Left lung (tissue), 10 donors: Measurements from ENCODE around the gene VRK3. TPM values are rescaled to one million over a fixed set of nuclear protein-coding genes. Genes with fewer than 3 reads are reported as not detected.

Experiments
- ATAC-seq: fragments of 200-7000 bp; cut with Tn5 transposase; one replicate; pipeline ENCODE4 v1.9.1; 2020; ENCODE audit warnings: moderate library complexity
- DNase-seq, 4 donors: peaks; one replicate each; pipeline ENCODE4 v3.0.0-alpha.2; 2013 to 2020
- H3K27ac ChIP-seq, 2 donors: fragments of 200-600 bp; sonication (generic) in 1 of 2; one replicate each; pipeline versions ENCODE4 v1.5.0 to v1.8.0; 2020 to 2021
- H3K27me3 ChIP-seq, 2 donors: fragments of 200-600 bp; sonication (generic) in 1 of 2; one replicate each; pipeline versions ENCODE4 v1.5.0 to v1.8.0; 2020 to 2021
- H3K36me3 ChIP-seq, 2 donors: fragments of 200-600 bp; sonication (generic) in 1 of 2; one replicate each; pipeline versions ENCODE4 v1.5.0 to v1.8.0; 2020 to 2021
- H3K4me1 ChIP-seq, 2 donors: fragments of 200-600 bp; one replicate each; pipeline ENCODE4 v1.8.0; 2021
- H3K4me3 ChIP-seq, 2 donors: fragments of 200-600 bp; sonication (generic) in 1 of 2; one replicate each; pipeline versions ENCODE4 v1.5.0 to v1.8.0; 2020 to 2021; ENCODE audit warnings: mild to moderate bottlenecking in 1 of 2
- H3K9me3 ChIP-seq, 2 donors: fragments of 200-600 bp; sonication (generic) in 1 of 2; one replicate each; pipeline versions ENCODE4 v1.5.0 to v1.8.0; 2020 to 2021
- CTCF ChIP-seq, 2 donors: fragments of 200-600 bp; sonication (generic) in 1 of 2; IDR thresholded peaks; one replicate each; pipeline versions ENCODE4 v1.5.0 to v1.8.0; 2021; ENCODE audit warnings: antibody characterized with exemption in 2 of 2
- intact Hi-C, 2 donors: fragments of 100-400 bp; cut with DNase I; formaldehyde crosslinking; loops; one replicate each; pipeline versions ENCODE4 v1.11.2 to v1.14.2; 2022
- polyA plus RNA-seq, 6 donors: library from polyadenylated mRNA; unstranded; fragments of 120-200 nt; gene quantifications; one replicate each; pipeline ENCODE4 v1.2.1, GENCODE V29; 2013; ENCODE audit not compliant: insufficient read length in 6 of 6
- total RNA-seq, 2 donors: library from RNA; stranded (reverse); fragmentation: NEBNext Ultra II Directional; extraction: Animal tissue kit (Norgen Biotek cat#: 25700); gene quantifications; one replicate each; pipeline ENCODE4 v1.2.1, GENCODE V29; 2021
- donor health status: DM: no; HTN: yes; CAD: no.
- donor health status: DM: no; HTN: no; CAD: no.

VRK3 gene
- total and polyA plus RNA-seq, 8 donors, result 37.5 to 43.4 (median 39.4) TPM

GRCh38 chr19:49933643-49934042 lies 91.5 kb downstream of the VRK3 start:
- H3K4me1 ChIP-seq, result peaks cover 0 to 24% of the 10 kb centered on the region in 2 donors
- intact Hi-C loops, result loop anchor here in 1 of 2 donors (10.0 kb wide), 1 partner anchor 51 kb away; no protein-coding TSS in a partner anchor
- H3K27ac ChIP-seq, result no peak overlapping the region
- H3K27me3 ChIP-seq, result no peaks in the 10 kb centered on the region
- peaks cover 0 to 16% of the 10 kb centered on the region in 2 donors for H3K36me3 ChIP-seq
- TF ChIP-seq CTCF (IDR thresholded peaks at IDR 0.05), result no peak
- no peaks in the 10 kb centered on the region for H3K9me3 ChIP-seq
- DNase-seq (peak in 1 of 4 donors; percentile 37), ATAC-seq (no peak)
- H3K4me3 ChIP-seq, result no peak overlapping the region

GRCh38 chr19:49932731-49933131 lies 92.4 kb downstream of the VRK3 start:
- no peaks in the 10 kb centered on the region for H3K9me3 ChIP-seq
- TF ChIP-seq CTCF (IDR thresholded peaks at IDR 0.05), result no peak
- no peak overlapping the region for H3K4me3 ChIP-seq
- H3K36me3 ChIP-seq, result peaks cover 0 to 18% of the 10 kb centered on the region in 2 donors
- no peak for ATAC-seq
- DNase-seq, result peak in 1 of 4 donors; percentile 75
- intact Hi-C loops, result loop anchor here in 1 of 2 donors (10.0 kb wide), 1 partner anchor 52 kb away; no protein-coding TSS in a partner anchor
- H3K27ac ChIP-seq, result no peak overlapping the region
- H3K27me3 ChIP-seq, result no peaks in the 10 kb centered on the region
- peaks cover 0 to 29% of the 10 kb centered on the region in 2 donors for H3K4me1 ChIP-seq

GRCh38 chr19:49932041-49932451 lies 93.1 kb downstream of the VRK3 start:
- intact Hi-C loops, result loop anchor here in 1 of 2 donors (10.0 kb wide), 1 partner anchor 53 kb away; no protein-coding TSS in a partner anchor
- no peak for TF ChIP-seq CTCF (IDR thresholded peaks at IDR 0.05)
- Histone ChIP-seq H3K4me1 (peaks cover 0 to 29% of the 10 kb centered on the region in 2 donors), H3K27ac (no peak overlapping the region), H3K9me3 (no peaks in the 10 kb centered on the region), H3K36me3 (peaks cover 0 to 25% of the 10 kb centered on the region in 2 donors), H3K27me3 (no peaks in the 10 kb centered on the region), H3K4me3 (no peak overlapping the region)
- no peak for DNase-seq
- ATAC-seq, result no peak

- no peak overlapping the region for H3K27ac ChIP-seq
- H3K4me3 ChIP-seq, result no peak overlapping the region
- no peaks in the 10 kb centered on the region for H3K9me3 ChIP-seq
- no peak for ATAC-seq
- intact Hi-C loops, result loop anchor here in 1 of 2 donors (10.0 kb wide), 1 partner anchor 53 kb away; no protein-coding TSS in a partner anchor
- peaks cover 0 to 33% of the 10 kb centered on the region in 2 donors for H3K4me1 ChIP-seq
- DNase-seq, result peak in 1 of 4 donors; percentile 2
- peaks cover 0 to 31% of the 10 kb centered on the region in 2 donors for H3K36me3 ChIP-seq
- H3K27me3 ChIP-seq, result no peaks in the 10 kb centered on the region
- TF ChIP-seq CTCF (IDR thresholded peaks at IDR 0.05), result no peak
Measured at GRCh38 chr19:49931293-49932040, 93.7 kb downstream of the VRK3 start.

GRCh38 chr19:49930483-49931011 lies 94.6 kb downstream of the VRK3 start:
- peak overlapping the region in 1 of 2 donors; percentile 99 for H3K4me3 ChIP-seq
- H3K27me3 ChIP-seq, result no peaks in the 10 kb centered on the region
- H3K36me3 ChIP-seq, result peaks cover 0 to 40% of the 10 kb centered on the region in 2 donors
- ATAC-seq, result no peak
- TF ChIP-seq CTCF (IDR thresholded peaks at IDR 0.05), result no peak
- DNase-seq, result peak in 1 of 4 donors; percentile 79
- H3K9me3 ChIP-seq, result no peaks in the 10 kb centered on the region
- intact Hi-C loops, result loop anchor here in 1 of 2 donors (10.0 kb wide), 1 partner anchor 54 kb away; no protein-coding TSS in a partner anchor
- H3K4me1 ChIP-seq, result peaks cover 0 to 42% of the 10 kb centered on the region in 2 donors
- H3K27ac ChIP-seq, result peak overlapping the region in 1 of 2 donors; percentile 95
